Esophagus muscularis mucosa (tissue), 4 donors: ENCODE data around the gene CD300LF. TPM values are rescaled to one million over a fixed set of nuclear protein-coding genes. Genes with fewer than 3 reads are reported as not detected.

ENCODE experiments used
- DNase-seq: peaks from one replicate; pipeline ENCODE4 v3.0.0-alpha.2; 2017; ENCODE audit errors: extremely low spot score
- H3K27ac ChIP-seq, 4 donors: fragments of 200-600 bp; sonication (generic); replicated peaks in 1 of 4; 1 replicate in 3 of 4; 2 replicates in 1 of 4; pipeline ENCODE4 v1.5.1; 2016 to 2019; ENCODE audit warnings: mild to moderate bottlenecking in 1 of 4
- H3K27me3 ChIP-seq, 4 donors: fragments of 200-600 bp; sonication (generic); one replicate each; pipeline versions ENCODE4 v1.5.1 to v1.6.0; 2016 to 2019
- H3K36me3 ChIP-seq, 4 donors: fragments of 200-600 bp; sonication (generic); one replicate each; pipeline ENCODE4 v1.5.1; 2016 to 2019
- H3K4me1 ChIP-seq, 4 donors: fragments of 200-600 bp; sonication (generic); one replicate each; pipeline ENCODE4 v1.5.1; 2016 to 2019
- H3K4me3 ChIP-seq, 4 donors: fragments of 200-600 bp; sonication (generic); 1 replicate in 2 of 4; 2 replicates in 2 of 4; pipeline ENCODE4 v1.5.1; 2016 to 2019; ENCODE audit warnings: mild to moderate bottlenecking in 4 of 4, moderate library complexity in 1 of 4
- H3K9me3 ChIP-seq, 4 donors: fragments of 200-600 bp; sonication (generic); 1 replicate in 3 of 4; 2 replicates in 1 of 4; pipeline ENCODE4 v1.5.1; 2016 to 2019
- CTCF ChIP-seq, 3 experiments: fragments of 200-600 bp in 2 of 3; fragments of 450-650 bp in 1 of 3; sonication (generic) in 2 of 3; IDR thresholded peaks; one replicate each; pipeline ENCODE4 v1.5.1; 2017 to 2019; ENCODE audit warnings: antibody characterized with exemption in 3 of 3, mild to moderate bottlenecking in 2 of 3, moderate library complexity in 1 of 3
- EP300 ChIP-seq: sonication (generic); formaldehyde crosslinking; IDR thresholded peaks from one replicate; pipeline ENCODE4 v1.6.1; 2017; ENCODE audit warnings: antibody characterized with exemption
- POLR2A ChIP-seq: fragments of 450-650 bp; IDR thresholded peaks from one replicate; pipeline ENCODE4 v1.6.1; 2017; ENCODE audit warnings: antibody characterized with exemption, moderate library complexity, mild to moderate bottlenecking, low read depth
- POLR2AphosphoS5 ChIP-seq, 2 donors: sonication (generic); formaldehyde crosslinking; IDR thresholded peaks; one replicate each; pipeline ENCODE4 v1.6.1; 2017; ENCODE audit warnings: antibody characterized with exemption in 2 of 2
- WGBS: methylation state at CpG from one replicate; pipeline ENCODE4 v1.1.5; 2018; 5-methylcytosine and 5-hydroxymethylcytosine counted together
- intact Hi-C: fragments of 100-400 bp; cut with DNase I; formaldehyde crosslinking; loops from one replicate; pipeline ENCODE4 v1.15.1; 2023
- total RNA-seq, 4 donors: library from RNA; depleted of rRNA; stranded (reverse); fragments of >200 nt; gene quantifications; one replicate each; pipeline versions ENCODE4 v1.1.0 to v1.2.1, GENCODE V29; 2016

CD300LF gene
- total RNA-seq, 4 donors from 2014 or later, result 0.26 to 0.99 (median 0.42) TPM; not detected in 1

- 78% methylated on average over 7 of the region's 9 CpGs for WGBS
- peaks cover 0 to 47% (median 0%) of the 10 kb centered on the region in 4 donors for H3K27me3 ChIP-seq
- intact Hi-C loops, result no loop called here
- no peaks in the 10 kb centered on the region for H3K36me3 ChIP-seq
- H3K9me3 ChIP-seq, result no peaks in the 10 kb centered on the region
- DNase-seq, result no peak
- no peak overlapping the region for H3K27ac ChIP-seq
- H3K4me1 ChIP-seq, result no peaks in the 10 kb centered on the region
- no peak for TF ChIP-seq CTCF (IDR thresholded peaks at IDR 0.05)
- TF ChIP-seq POLR2A, result no peak
- TF ChIP-seq EP300, result no peak
- no peak for TF ChIP-seq POLR2AphosphoS5 (IDR thresholded peaks at IDR 0.05)
- no peak overlapping the region for H3K4me3 ChIP-seq
These were observed 64.7 kb downstream of the CD300LF start for GRCh38 chr17:74647871-74648672.

- intact Hi-C loops, result no loop called here
- H3K4me1 ChIP-seq, result no peaks in the 10 kb centered on the region
- peaks cover 0 to 46% (median 3%) of the 10 kb centered on the region in 4 donors for H3K27me3 ChIP-seq
These were observed 66.5 kb downstream of the CD300LF start for GRCh38 chr17:74646231-74646630.

GRCh38 chr17:74645010-74645409 is 67.7 kb downstream of the CD300LF start:
- intact Hi-C loops, result no loop called here
- WGBS, result 71% methylated on average over 2 of the region's 2 CpGs
- TF ChIP-seq CTCF (IDR thresholded peaks at IDR 0.05) (no peak), POLR2A (no peak), EP300 (no peak), POLR2AphosphoS5 (IDR thresholded peaks at IDR 0.05) (no peak)

More at GRCh38 chr17:74646231-74646630, 66.5 kb downstream of the CD300LF start:
- TF ChIP-seq CTCF (IDR thresholded peaks at IDR 0.05), result no peak
- no peak for TF ChIP-seq EP300
- no peak for TF ChIP-seq POLR2AphosphoS5 (IDR thresholded peaks at IDR 0.05)
- no peak for TF ChIP-seq POLR2A
- DNase-seq, result no peak
- 64% methylated on average over 3 of the region's 3 CpGs for WGBS
- H3K36me3 ChIP-seq, result no peaks in the 10 kb centered on the region
- H3K4me3 ChIP-seq, result no peak overlapping the region
- H3K27ac ChIP-seq, result no peak overlapping the region
- no peaks in the 10 kb centered on the region for H3K9me3 ChIP-seq

GRCh38 chr17:74644419-74644818 is 68.3 kb downstream of the CD300LF start:
- intact Hi-C loops, result no loop called here
- no peak for DNase-seq
- Histone ChIP-seq H3K4me1 (no peaks in the 10 kb centered on the region), H3K4me3 (no peak overlapping the region), H3K9me3 (no peaks in the 10 kb centered on the region), H3K27ac (no peak overlapping the region), H3K36me3 (no peaks in the 10 kb centered on the region), H3K27me3 (peaks cover 0 to 45% (median 3%) of the 10 kb centered on the region in 4 donors)
- TF ChIP-seq POLR2AphosphoS5 (IDR thresholded peaks at IDR 0.05) (no peak), POLR2A (no peak), CTCF (IDR thresholded peaks at IDR 0.05) (no peak), EP300 (no peak)
- 84% methylated on average over 2 of the region's 2 CpGs for WGBS

More at GRCh38 chr17:74645010-74645409, 67.7 kb downstream of the CD300LF start:
- Histone ChIP-seq H3K36me3 (no peaks in the 10 kb centered on the region), H3K9me3 (no peaks in the 10 kb centered on the region), H3K4me1 (no peaks in the 10 kb centered on the region), H3K27ac (no peak overlapping the region), H3K27me3 (peaks cover 0 to 45% (median 3%) of the 10 kb centered on the region in 4 donors), H3K4me3 (no peak overlapping the region)
- no peak for DNase-seq

Other genes with a start within 250 kb of the CD300LF start
- 1 to 10 TPM; 1.2 to 4.1 (median 2.4) TPM for gene CD300A, start 246.3 kb downstream of the CD300LF start, total RNA-seq
- under 1 TPM in 3 of 4 donors, not detected in 1; 0.17 to 0.83 (median 0.23) TPM for gene CD300LB, start 181.4 kb downstream of the CD300LF start, total RNA-seq
- gene CD300C, start 166.8 kb downstream of the CD300LF start, total RNA-seq, result 1 to 10 TPM in 3 of 4 donors, under 1 TPM in 1; 0.39 to 4.6 (median 1.6) TPM
- gene CD300H, start 145.4 kb downstream of the CD300LF start, total RNA-seq, result not detected
- not detected for gene CD300LD, start 120.6 kb downstream of the CD300LF start, total RNA-seq
- gene CD300E, start 89.2 kb downstream of the CD300LF start, total RNA-seq, result 1 to 10 TPM in 1 of 4 donors, under 1 TPM in 3; 0.39 to 5.0 (median 0.62) TPM
- gene RAB37, start 24.3 kb upstream of the CD300LF start, total RNA-seq, result 1 to 10 TPM; 1.4 to 3.3 (median 2.5) TPM
- gene NHERF1, start 35.7 kb upstream of the CD300LF start, total RNA-seq, result 10 to 100 TPM in 2 of 4 donors, 1 to 10 TPM in 2; 8.9 to 12.1 (median 11.0) TPM
- 10 to 100 TPM; 10.4 to 22.4 (median 17.7) TPM for gene NAT9, start 63.4 kb upstream of the CD300LF start, total RNA-seq
- 1 to 10 TPM in 1 of 4 donors, under 1 TPM in 3; 0.17 to 2.5 (median 0.50) TPM for gene GRIN2C, start 147.0 kb upstream of the CD300LF start, total RNA-seq
- gene FDXR, start 160.1 kb upstream of the CD300LF start, total RNA-seq, result 10 to 100 TPM in 1 of 4 donors, 1 to 10 TPM in 3; 4.9 to 10.6 (median 7.0) TPM
- under 1 TPM in 1 of 4 donors, not detected in 3; 0.33 TPM for gene FADS6, start 180.7 kb upstream of the CD300LF start, total RNA-seq
- under 1 TPM in 1 of 4 donors, not detected in 3; 0.39 TPM for gene USH1G, start 210.3 kb upstream of the CD300LF start, total RNA-seq
- gene OTOP2, start 211.3 kb upstream of the CD300LF start, total RNA-seq, result not detected
- gene OTOP3, start 223.0 kb upstream of the CD300LF start, total RNA-seq, result not detected